ENCODE data around the gene MVB12B. TPM values are rescaled to one million over a fixed set of nuclear protein-coding genes. Genes with fewer than 3 reads are reported as not detected.

Gene MVB12B
- total RNA-seq, 2 experiments from 2014 or later, result 33.5 to 34.1 TPM

DNA sequence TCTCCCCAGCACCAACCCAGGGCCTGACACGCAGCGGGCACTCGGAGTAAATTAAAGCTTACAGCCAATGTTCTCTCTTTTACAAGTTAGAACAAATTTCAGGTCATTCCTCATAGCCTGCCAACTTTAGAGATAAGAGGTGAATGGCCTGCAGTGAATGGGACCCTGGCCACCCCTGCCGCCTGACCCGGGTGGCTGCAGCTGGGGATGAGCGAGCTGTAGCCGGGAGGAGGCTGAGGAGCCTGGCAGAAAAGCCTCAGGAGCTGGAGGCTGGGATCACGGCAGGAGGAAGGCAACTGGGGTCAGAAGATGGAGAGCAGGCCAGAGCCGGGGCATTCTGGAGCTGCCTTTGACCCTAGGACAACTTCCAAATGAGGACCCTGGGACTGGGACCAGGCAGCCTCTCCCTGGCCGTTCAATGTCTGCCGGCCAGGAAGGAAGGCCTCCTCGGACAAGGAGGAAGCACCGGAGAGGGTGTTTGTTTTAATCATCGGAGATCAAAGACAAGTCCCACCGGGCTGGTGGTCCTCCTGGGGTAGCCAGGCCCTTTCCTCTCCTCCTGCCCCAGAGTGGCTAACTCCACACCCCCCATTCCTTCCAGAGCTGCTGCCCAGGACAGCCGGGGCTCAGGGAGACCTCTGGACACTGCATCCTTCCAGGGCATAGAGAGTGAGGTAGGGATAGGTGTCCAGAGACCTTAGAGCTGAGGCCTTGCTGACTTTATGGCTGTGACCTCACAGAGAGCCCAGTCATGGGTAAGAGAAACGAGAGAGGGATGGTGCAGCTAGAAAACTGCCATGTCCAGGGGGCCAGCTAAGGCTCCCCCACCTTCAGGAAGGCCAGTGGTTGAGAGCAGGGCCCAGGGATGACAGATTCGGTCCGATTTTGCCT is 199.8 kb downstream of the MVB12B start:
- no peak for ATAC-seq (ENCODE audit: low read depth)
- POLR2A ChIA-PET, result no interaction called here
- no peak overlapping the region for H3K27ac Mint-ChIP-seq
- no peaks in the 10 kb centered on the region for H3K9me3 Mint-ChIP-seq
- peaks cover 11% of the 10 kb centered on the region for H3K27me3 Mint-ChIP-seq
- peaks cover 13% of the 10 kb centered on the region for H3K4me1 Mint-ChIP-seq
- DNase-seq, result no peak
- H3K36me3 Mint-ChIP-seq, result no peaks in the 10 kb centered on the region
- no peak overlapping the region for H3K4me3 Mint-ChIP-seq

DNA sequence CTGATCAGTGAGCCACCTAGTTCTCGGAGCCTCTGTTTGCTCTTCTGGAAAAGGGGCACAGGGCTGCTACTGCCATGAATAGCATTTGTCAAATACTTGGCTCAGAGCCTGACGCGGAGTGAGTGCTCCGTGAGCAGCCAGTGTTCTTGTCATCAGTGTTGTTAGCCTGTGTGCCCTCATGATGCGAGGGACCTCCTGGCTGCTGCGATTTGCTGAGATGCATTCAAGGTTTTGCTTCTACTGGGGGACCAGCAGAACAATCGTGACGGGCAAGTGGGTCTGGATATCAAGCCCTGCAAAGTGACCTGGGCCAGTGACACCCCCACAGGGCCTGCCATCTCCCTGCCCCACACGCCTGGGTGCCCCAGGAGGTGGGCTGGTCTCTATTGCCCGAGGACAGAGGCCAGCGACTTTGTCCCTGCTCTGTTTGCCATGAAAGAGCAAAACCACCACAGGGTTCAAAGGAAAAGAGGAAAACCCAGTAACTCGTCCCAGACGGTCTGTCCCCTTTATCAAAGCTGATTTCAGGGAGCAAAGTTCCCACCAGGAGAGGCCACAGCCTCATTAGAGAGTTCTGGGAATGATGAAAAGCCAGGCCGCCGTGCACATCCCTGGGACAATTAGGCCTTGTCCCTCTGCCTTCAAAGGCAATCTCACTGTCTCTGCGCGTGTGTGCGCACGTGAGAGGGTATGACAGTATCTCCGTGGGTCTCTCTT is 200.6 kb downstream of the MVB12B start:
- no peak for DNase-seq
- no peak overlapping the region for H3K4me3 Mint-ChIP-seq
- H3K36me3 Mint-ChIP-seq, result no peaks in the 10 kb centered on the region
- peaks cover 8% of the 10 kb centered on the region for H3K27me3 Mint-ChIP-seq
- POLR2A ChIA-PET, result no interaction called here
- ATAC-seq (ENCODE audit: low read depth), result no peak
- H3K9me3 Mint-ChIP-seq, result no peaks in the 10 kb centered on the region
- no peak overlapping the region for H3K27ac Mint-ChIP-seq
- H3K4me1 Mint-ChIP-seq, result peaks cover 13% of the 10 kb centered on the region

DNA sequence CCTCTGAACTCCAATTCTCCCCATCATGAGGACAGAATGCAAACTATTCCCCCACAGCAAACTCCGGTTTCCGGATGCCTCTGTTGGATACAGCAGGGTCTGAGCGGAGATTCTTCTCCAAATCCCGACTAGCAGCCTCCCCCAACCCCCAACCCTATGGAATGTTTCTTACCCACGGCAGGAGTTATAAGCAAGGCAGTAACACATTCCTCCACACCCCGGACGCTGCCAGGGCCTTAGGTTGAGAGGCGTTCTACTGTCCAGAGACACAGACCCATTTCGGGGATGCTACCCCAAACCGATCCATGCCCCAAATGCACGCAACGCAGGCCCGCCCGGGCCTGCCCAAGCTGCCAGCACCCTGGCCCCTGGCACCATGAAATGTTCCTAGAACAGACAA is 201.5 kb downstream of the MVB12B start:
- Mint-ChIP-seq H3K9me3 (no peaks in the 10 kb centered on the region), H3K27me3 (peaks cover 8% of the 10 kb centered on the region), H3K27ac (no peak overlapping the region), H3K4me3 (no peak overlapping the region), H3K4me1 (peaks cover 11% of the 10 kb centered on the region), H3K36me3 (no peaks in the 10 kb centered on the region)
- no peak for ATAC-seq (ENCODE audit: low read depth)
- POLR2A ChIA-PET, result no interaction called here
- no peak for DNase-seq

DNA sequence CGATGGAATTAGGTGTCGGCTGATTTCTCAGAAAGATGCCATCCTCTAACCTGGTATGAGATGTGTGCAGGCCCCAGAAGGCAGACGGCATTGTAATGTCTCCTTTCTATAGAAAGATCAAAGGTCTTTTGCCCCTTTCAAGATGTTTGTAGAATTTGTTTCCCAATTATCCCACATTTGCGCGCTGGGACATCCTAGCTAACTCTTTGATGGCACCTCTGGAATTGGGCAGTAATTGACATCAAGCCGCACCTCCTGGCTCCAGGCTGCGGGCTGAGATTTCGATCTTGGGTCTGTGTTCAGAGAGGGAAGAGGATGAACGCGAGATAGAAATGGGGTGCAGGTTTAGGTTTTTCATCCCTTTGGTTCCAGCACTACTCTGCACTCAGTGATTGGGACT is 202.3 kb downstream of the MVB12B start:
- H3K9me3 Mint-ChIP-seq, result no peaks in the 10 kb centered on the region
- no peaks in the 10 kb centered on the region for H3K36me3 Mint-ChIP-seq
- no peak overlapping the region for H3K27ac Mint-ChIP-seq
- no peak overlapping the region for H3K4me3 Mint-ChIP-seq
- POLR2A ChIA-PET, result interaction anchor here (0.6 kb wide), 1 partner anchor 1251 kb away, joined by 3 read pairs; no protein-coding TSS in a partner anchor
- peaks cover 8% of the 10 kb centered on the region for H3K27me3 Mint-ChIP-seq
- H3K4me1 Mint-ChIP-seq, result peaks cover 4% of the 10 kb centered on the region
- ATAC-seq (ENCODE audit: low read depth) (no peak), DNase-seq (no peak)

DNA sequence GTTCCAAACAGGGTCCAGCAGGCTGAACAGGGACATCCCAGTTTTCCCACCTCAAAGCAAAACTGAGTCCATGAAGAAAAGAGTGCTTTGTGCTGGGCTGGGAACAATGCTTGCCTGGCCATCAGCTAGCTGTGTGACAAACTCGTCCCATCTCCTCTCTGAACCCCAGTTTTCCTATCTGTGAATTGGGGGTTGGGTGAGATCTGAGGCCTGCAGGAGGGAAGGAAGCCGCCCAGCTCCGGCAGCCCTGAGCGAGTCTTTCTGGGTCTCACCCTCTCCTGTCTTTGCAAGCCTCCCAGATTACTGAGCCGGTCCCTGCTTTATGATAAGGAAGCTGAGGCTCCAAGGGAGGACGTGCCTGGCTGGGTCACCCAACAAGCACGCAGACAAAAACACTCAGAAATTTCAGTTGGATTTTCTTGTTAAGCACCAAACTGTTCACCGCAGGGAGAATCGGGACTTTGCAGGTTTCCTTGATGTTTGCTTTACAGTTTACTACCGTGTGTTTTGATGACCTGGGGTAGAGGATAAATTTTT is 204.5 kb downstream of the MVB12B start:
- POLR2A ChIA-PET, result no interaction called here
- no peaks in the 10 kb centered on the region for H3K27me3 Mint-ChIP-seq
- no peak overlapping the region for H3K27ac Mint-ChIP-seq

DNA sequence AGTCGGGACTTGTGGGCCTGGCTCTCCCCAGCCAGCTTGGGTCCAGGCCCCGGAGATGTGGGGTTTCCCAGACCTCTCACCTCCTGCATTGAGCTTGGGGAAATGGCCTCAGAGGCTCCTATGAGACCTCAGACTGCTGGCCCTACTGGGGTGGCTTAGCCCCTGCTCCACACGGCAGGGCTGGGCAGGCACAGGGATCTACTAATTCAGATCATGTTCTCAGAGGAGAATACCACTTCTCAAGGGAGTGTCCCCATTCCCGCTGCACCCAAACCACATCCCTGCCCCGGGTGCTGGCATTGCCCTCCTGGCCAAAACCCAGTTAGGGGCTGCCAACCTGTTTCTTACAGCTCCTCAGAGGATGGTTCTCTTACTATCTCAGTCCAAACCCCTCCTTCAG is 205.0 kb downstream of the MVB12B start:
- no peaks in the 10 kb centered on the region for H3K36me3 Mint-ChIP-seq
- POLR2A ChIA-PET, result no interaction called here
- no peak overlapping the region for H3K4me3 Mint-ChIP-seq
- H3K27me3 Mint-ChIP-seq, result no peaks in the 10 kb centered on the region
- DNase-seq, result no peak
- H3K27ac Mint-ChIP-seq, result no peak overlapping the region
- no peaks in the 10 kb centered on the region for H3K9me3 Mint-ChIP-seq
- H3K4me1 Mint-ChIP-seq, result no peaks in the 10 kb centered on the region
- ATAC-seq (ENCODE audit: low read depth), result no peak

More for the DNA sequence above, 204.5 kb downstream of the MVB12B start:
- no peaks in the 10 kb centered on the region for H3K9me3 Mint-ChIP-seq
- H3K4me1 Mint-ChIP-seq, result no peaks in the 10 kb centered on the region
- H3K4me3 Mint-ChIP-seq, result no peak overlapping the region
- ATAC-seq (ENCODE audit: low read depth) (no peak), DNase-seq (no peak)
- H3K36me3 Mint-ChIP-seq, result no peaks in the 10 kb centered on the region

DNA sequence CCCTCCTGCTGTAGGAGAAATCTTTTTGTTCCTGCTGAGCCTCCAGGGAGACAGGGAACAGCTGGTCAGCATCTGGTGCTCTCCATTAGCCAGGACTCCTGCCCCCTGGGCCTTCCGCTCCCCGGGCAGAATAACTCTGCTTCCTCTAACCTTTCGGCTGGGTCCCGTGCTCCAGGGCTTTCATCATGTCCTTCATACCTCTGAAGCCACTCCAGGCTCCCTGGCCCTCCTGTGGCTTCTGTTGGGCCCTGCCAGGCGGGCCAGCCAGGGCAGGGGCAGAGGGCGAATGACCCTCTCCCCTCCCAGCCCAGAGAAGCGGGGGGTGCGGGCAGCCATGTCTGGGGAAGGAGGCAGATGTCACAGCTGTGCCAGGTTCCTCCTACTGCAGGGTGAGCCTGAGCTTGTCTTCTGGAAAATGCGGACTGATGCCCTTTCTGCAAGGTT is 205.4 kb downstream of the MVB12B start:
- ATAC-seq (ENCODE audit: low read depth), result no peak
- Mint-ChIP-seq H3K27ac (no peak overlapping the region), H3K4me1 (no peaks in the 10 kb centered on the region), H3K4me3 (no peak overlapping the region), H3K36me3 (no peaks in the 10 kb centered on the region), H3K9me3 (no peaks in the 10 kb centered on the region), H3K27me3 (peaks cover 3% of the 10 kb centered on the region)
- no peak for DNase-seq
- POLR2A ChIA-PET, result interaction anchor here (0.5 kb wide), 1 partner anchor 364 kb away, joined by 3 read pairs; no protein-coding TSS in a partner anchor

DNA sequence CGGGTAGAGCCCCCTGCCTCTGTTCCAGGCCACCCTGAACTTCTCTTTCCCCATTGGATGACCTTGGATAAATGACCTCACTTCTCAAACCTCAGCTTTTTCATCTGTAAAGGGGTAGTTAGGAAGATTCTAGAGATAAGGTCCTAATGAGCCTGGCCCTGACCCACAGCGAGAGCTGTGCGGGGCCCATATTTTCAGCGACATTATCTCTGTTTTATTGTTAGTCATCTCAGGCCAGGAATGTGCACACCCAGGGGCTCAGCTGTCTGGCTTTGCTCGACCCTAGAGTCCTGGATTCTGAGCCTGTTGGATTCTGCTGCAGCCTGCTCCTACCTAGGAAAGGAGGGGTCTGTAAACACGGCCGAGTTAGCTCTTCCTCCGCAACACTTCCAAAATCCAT is 205.9 kb downstream of the MVB12B start:
- Mint-ChIP-seq H3K36me3 (no peaks in the 10 kb centered on the region), H3K27me3 (peaks cover 3% of the 10 kb centered on the region), H3K4me1 (no peaks in the 10 kb centered on the region), H3K4me3 (no peak overlapping the region), H3K27ac (no peak overlapping the region), H3K9me3 (no peaks in the 10 kb centered on the region)
- DNase-seq, result no peak
- ATAC-seq (ENCODE audit: low read depth), result no peak
- POLR2A ChIA-PET, result interaction anchor here (0.5 kb wide), 1 partner anchor 364 kb away, joined by 3 read pairs; no protein-coding TSS in a partner anchor

DNA sequence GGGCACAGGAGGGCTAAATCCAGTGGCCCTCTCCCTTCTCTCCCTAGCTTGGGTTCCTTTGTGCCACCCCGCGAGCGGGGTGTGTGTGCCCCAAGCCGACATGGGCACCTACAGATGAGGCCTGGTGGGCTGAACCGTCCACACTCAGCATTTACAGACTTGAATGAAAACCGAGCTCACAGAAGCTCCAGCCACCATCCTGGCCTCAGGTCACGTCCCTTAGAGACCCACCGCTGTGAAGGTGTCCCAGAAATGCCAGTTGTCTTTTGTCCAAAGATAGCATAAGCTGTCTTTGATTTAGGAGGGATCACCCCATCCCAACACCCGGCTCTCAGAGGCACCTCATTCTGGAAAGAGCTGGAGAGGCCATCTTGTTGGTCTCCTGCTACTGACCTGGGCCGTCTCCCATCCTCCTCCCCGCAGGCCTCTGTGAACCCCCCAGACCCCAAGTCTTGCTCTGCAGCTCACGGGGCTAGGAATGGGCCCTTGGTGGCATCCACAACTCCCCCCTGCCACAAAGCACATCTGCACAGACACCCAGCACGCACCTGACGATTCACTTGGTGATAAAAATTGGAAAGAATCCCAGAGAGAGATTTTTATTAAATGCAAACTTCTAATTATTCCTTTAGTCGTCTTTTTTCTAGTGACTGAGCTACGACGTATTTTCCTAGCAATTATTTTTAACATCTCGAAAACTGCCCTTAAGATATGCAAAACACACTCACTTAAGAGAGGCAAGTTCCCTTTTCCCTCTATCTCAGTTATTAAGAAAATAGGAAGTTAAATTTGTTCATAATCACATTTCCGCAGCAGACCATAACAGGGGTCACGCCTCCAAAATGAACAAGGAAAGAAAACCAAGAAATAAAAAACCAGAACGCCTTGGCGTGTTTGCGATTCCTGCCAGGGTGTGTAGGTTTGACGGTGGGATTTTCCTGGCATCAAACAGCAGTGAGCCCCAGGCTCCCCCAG is 206.6 kb downstream of the MVB12B start:
- H3K4me3 Mint-ChIP-seq, result no peak overlapping the region
- H3K27ac Mint-ChIP-seq, result no peak overlapping the region
- H3K4me1 Mint-ChIP-seq, result no peaks in the 10 kb centered on the region
- POLR2A ChIA-PET, result no interaction called here
- H3K27me3 Mint-ChIP-seq, result peaks cover 6% of the 10 kb centered on the region
- no peaks in the 10 kb centered on the region for H3K9me3 Mint-ChIP-seq
- ATAC-seq (ENCODE audit: low read depth), result no peak
- no peaks in the 10 kb centered on the region for H3K36me3 Mint-ChIP-seq
- DNase-seq, result no peak

DNA sequence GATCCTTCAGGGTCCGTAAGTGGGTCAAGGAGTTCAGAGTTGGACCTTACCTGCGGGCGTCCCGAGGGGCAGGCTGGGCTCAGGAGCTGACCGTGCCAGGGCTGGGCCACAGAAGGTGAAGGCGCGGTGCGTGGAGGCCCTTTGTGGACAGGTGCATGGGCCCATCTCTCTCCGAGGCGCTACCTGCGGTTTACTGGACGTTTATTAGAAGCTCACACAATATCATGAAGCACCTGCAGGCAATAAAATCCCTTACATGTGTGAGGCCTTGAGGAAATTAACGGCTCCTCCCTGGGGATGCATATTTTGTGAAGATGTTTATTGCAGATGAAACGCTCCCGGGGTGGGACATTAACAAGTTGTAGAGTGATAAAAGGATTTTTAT is 207.3 kb downstream of the MVB12B start:
- no peaks in the 10 kb centered on the region for H3K9me3 Mint-ChIP-seq
- H3K27me3 Mint-ChIP-seq, result peaks cover 9% of the 10 kb centered on the region
- no peak for ATAC-seq (ENCODE audit: low read depth)
- POLR2A ChIA-PET, result no interaction called here
- H3K27ac Mint-ChIP-seq, result no peak overlapping the region
- H3K4me1 Mint-ChIP-seq, result no peaks in the 10 kb centered on the region
- H3K4me3 Mint-ChIP-seq, result no peak overlapping the region
- no peak for DNase-seq
- H3K36me3 Mint-ChIP-seq, result no peaks in the 10 kb centered on the region

DNA sequence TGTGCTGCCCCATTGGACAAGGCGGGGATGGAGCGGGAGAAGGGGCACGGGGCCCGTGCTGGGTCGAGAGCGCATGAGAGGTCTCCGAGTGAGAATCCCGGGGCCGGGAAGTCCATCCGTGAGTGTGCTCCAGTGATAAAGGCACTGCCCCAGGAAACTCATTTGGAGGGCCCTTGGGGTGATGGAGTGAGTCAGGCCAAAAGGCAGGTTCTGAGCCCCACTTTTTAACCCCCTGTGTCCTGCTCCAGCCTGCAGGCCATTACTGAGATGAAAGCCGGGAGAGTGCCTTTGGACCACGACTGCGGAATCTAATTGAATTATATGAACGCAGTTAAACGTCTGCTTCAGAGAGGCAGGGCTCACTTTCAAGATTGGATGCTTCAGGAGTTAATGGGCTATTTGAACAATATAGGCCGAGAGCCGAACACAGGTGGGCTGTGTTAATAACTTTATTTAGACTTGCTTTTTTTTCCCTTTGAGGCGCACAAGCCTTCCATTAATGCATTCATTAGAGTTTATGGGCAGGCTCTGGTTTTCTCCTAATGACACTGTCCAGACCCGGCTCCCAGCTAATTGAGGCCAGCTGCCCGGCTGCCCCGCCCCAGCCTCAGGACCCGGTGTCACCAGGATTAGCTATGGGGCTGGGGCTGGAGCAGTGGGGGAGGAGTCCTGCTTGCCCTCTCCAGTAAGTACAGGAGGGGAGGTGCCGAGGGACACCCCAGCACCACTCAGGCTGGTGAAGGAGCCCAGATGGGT is 208.0 kb downstream of the MVB12B start:
- peaks cover 15% of the 10 kb centered on the region for H3K27me3 Mint-ChIP-seq
- no peak for DNase-seq
- POLR2A ChIA-PET, result no interaction called here
- H3K36me3 Mint-ChIP-seq, result no peaks in the 10 kb centered on the region
- no peaks in the 10 kb centered on the region for H3K4me1 Mint-ChIP-seq
- no peak overlapping the region for H3K4me3 Mint-ChIP-seq
- no peaks in the 10 kb centered on the region for H3K9me3 Mint-ChIP-seq
- H3K27ac Mint-ChIP-seq, result no peak overlapping the region
- ATAC-seq (ENCODE audit: low read depth), result no peak

DNA sequence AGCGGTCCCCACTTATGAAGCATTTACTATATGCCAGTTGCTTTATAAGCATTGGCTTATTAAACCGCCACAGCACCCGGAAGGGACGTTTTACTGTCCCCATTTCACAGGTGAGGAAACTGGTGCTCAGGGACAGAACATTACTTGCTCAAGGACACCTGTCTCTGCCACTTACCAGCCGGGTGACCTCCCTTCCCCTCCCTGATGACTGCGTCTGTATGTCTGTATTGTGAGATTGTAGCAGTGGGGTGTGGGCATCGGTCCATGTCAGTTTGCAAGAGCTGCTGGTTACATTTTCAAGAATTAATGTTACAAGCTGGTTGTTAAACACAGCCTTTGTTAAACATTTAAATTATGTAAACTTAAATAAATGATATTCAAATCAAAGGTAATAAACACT is 209.5 kb downstream of the MVB12B start:
- no peak for ATAC-seq (ENCODE audit: low read depth)
- no peaks in the 10 kb centered on the region for H3K4me1 Mint-ChIP-seq
- peaks cover 18% of the 10 kb centered on the region for H3K27me3 Mint-ChIP-seq
- H3K36me3 Mint-ChIP-seq, result no peaks in the 10 kb centered on the region
- no peak for DNase-seq
- H3K9me3 Mint-ChIP-seq, result no peaks in the 10 kb centered on the region
- POLR2A ChIA-PET, result no interaction called here
- H3K27ac Mint-ChIP-seq, result no peak overlapping the region
- no peak overlapping the region for H3K4me3 Mint-ChIP-seq

All from activated naive CD8-positive, alpha-beta T cell treated with anti-CD3 and anti-CD28 coated beads, Interleukin-2, amount 10 ng/mL, durations not matched to agents 7 days and 5 days (primary cell).